COR-L47 (cell line): ENCODE data around the gene SPDYC.

Experiments used
- DNase-seq: peaks from one replicate; lab custom pipeline; 2025; lab: John Stamatoyannopoulos, UW

Gene SPDYC

DNA sequence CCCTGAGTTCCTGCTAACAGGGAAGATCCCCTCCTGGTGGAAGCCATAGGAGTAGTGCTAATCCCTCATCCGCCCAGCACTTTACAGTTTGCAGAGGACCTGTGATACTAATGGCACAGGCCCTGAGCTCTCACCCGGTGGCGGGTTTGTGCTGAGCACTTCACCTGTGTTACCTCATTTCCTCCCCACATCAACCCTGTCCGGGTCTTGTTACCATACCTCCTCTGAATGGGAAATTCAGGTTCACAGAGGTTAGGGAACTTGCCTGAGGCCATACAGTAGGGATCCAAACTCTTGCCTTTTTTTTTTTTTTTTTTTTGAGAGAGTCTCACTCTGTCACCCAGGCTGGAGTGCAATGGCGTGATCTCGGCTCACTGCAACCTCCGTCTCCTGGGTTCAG, 36.9 kb downstream of the SPDYC start:
- DNase-seq, result no peak

DNA sequence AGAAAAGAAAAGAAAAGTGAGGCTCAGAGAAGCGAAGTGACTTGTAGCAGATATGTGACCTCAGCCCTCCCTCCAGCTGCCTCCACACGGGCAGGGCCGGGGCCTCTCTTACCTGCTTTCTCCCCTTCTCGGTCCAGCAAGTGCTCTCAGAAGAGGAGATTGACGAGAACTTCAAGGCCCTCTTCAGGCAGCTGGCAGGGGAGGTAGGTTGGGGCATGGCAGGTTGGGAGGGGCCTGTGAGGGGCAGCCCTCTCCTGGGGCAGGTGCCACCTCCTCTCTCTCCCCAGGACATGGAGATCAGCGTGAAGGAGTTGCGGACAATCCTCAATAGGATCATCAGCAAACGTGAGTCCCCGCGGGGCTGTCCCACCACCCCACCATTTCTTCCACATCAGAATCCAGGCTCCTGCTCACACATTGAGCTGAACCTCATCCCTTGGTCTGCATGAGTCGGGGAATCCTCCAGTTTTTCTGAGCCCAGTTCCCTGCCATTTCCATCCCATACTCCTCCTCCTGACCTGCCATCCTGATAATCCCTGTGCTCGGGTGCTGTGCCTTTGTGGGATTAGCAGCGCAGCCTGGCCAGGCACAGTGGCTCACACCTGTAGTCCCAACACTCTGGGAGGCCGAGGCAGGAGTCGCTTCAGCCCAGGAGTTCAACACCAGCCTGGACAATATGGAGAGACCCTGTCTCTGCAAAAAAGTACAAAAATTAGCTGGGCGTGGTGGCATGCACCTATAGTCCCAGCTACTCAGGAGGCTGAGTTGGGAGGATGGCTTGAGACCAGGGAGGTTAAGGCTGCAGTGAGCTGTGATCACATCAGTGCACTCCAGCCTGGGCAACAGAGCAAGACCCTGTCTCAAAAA, 38.1 kb downstream of the SPDYC start:
- DNase-seq, result no peak

- no peak for DNase-seq
These were observed 39.0 kb downstream of the SPDYC start for GRCh38 chr11:65208785-65209710.

DNA sequence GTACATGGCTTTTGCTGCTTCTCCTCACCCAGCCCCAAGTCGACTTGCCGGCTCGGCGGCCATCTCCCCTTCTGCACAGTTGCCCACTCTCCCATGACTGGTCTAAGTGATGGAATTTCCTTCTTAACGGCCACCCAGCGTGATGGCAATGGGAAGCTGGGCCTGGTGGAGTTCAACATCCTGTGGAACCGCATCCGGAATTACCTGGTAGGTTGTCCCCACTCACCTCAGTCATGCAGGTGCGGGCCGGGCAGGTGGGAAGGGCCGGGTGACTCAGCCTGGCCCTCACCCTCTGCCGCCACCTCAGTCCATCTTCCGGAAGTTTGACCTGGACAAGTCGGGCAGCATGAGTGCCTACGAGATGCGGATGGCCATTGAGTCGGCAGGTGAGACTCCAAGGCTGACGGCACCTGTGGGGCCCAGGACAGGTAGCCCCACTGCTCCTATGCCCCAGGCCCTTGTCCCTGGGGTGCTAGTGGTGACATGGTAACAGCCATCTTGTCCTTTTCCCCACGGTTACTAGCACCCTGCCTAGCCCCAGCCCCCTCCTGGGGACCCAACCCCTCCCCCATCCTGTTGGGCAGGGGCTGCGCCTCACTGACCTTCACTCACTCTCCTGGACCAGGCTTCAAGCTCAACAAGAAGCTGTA, 39.8 kb downstream of the SPDYC start:
- no peak for DNase-seq

DNA sequence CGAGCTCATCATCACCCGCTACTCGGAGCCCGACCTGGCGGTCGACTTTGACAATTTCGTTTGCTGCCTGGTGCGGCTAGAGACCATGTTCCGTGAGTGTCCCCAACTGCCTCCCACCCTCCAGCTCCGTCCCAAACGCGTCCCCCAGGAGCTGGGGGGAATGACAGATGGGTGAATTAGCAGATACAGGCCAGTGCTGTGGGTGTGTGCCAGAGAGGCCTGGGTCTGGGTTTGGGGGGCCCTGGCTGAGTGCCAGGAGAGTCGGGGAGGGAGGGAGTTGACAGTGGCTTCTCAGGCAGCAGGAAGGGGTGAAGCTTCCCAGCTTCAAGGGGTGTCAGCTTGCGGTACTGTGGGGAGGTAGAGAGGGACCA, 40.3 kb downstream of the SPDYC start:
- DNase-seq, result no peak

- DNase-seq, result no peak
These were observed 40.7 kb downstream of the SPDYC start for GRCh38 chr11:65210748-65211147.

DNA sequence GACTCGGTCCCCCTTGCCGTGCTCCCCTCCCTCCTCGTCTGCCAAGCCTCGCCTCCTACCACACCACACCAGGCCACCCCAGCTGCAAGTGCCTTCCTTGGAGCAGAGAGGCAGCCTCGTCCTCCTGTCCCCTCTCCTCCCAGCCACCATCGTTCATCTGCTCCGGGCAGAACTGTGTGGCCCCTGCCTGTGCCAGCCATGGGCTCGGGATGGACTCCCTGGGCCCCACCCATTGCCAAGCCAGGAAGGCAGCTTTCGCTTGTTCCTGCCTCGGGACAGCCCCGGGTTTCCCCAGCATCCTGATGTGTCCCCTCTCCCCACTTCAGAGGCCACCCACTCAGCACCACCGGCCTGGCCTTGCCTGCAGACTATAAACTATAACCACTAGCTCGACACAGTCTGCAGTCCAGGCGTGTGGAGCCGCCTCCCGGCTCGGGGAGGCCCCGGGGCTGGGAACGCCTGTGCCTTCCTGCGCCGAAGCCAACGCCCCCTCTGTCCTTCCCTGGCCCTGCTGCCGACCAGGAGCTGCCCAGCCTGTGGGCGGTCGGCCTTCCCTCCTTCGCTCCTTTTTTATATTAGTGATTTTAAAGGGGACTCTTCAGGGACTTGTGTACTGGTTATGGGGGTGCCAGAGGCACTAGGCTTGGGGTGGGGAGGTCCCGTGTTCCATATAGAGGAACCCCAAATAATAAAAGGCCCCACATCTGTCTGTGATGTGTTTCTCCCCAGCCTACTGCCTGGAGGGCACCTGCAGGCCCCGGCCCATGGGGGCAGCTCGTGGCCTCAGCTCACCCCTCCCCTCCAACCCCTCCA, 41.5 kb downstream of the SPDYC start:
- DNase-seq, result no peak

DNA sequence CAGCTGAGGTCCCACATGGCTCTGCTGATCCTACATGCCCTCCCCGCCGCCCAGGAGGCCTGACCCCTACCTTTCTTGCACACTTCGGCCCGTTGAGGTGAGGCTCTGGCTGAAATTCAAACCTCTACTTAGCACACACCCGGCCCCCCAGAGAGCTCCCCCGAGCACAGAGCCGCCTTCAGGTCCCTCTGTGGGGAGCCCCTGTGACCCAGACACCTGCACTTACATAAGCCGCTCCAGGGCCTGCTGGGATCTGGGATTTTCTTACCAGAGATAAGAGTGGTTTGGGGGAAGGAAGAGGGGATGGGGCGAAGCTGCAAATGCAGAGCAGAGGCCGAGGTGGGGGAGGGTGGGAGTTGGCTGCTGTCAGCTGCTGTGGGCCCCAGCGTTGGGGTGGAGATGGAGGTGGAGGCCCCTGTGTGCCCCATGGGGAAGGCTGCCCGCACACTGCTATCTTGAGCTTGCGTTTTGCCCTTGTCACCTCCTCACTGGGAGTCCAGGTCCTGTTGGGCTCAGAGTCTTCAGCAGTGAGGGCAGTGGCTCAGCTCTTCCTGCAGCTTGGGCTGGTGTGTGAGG, 42.3 kb downstream of the SPDYC start:
- no peak for DNase-seq

GRCh38 chr11:65213322-65214211, 43.5 kb downstream of the SPDYC start:
- no peak for DNase-seq

DNA sequence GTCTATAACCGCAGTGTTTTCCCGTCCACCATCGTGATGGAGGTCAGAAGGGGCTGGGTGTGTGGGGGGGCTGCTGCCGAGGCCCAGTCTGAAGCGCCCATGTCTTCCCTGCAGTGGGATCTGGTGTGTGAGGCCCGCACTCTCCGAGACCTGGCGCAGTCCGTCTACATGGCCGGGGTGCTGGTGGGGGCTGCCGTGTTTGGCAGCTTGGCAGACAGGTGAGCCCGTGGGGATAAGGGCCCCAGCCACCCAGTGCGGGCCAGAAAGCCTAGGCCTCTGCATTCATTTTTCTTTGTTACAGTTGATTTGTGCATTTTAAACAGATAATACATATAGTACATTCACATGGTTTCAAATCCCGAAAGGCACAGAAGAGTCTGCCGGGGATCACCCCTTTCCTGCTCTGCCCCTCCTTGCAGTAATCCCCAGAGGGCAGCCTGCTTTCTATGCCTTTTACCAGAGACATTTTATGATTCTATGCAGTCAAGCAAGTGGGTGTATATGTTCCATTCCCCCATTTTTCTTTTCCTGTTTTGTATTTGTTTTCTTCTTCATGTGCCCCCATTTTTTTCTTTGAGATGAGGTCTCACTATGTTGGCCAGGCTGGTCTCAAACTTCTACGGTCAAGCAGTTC, 44.3 kb downstream of the SPDYC start:
- no peak for DNase-seq

DNA sequence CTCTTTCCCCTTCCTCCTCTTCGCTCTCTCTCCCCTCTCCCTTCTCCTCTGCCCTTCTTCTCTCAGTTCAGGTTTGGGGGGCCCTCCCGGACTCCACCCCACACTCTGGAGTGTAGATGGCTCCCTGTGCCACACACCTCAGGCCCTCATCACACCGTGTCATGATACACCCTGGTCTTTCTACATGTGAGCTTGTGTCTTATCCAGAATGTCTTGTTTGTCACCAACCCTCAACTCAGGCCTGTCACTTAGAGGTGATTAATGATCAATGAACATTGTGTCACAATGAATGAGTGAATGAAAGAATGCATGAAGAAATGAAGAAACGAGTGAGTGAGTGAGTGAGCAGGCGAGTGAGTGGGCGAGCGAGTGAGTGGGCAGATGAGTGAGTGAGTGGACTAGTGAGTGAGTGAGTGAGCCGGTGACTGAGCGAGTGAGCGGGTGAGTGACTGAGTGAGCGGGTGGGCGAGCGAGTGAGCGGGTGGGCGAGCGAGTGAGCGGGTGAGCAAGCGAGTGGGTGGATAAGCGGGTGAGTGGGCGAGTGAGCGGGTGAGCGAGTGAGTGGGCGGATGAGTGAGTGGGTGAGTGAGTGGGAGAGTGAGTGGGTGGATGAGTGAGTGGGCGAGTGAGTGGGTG, 45.5 kb downstream of the SPDYC start:
- DNase-seq, result no peak

- no peak for DNase-seq
These were observed 46.8 kb downstream of the SPDYC start for GRCh38 chr11:65216830-65217229.

DNA sequence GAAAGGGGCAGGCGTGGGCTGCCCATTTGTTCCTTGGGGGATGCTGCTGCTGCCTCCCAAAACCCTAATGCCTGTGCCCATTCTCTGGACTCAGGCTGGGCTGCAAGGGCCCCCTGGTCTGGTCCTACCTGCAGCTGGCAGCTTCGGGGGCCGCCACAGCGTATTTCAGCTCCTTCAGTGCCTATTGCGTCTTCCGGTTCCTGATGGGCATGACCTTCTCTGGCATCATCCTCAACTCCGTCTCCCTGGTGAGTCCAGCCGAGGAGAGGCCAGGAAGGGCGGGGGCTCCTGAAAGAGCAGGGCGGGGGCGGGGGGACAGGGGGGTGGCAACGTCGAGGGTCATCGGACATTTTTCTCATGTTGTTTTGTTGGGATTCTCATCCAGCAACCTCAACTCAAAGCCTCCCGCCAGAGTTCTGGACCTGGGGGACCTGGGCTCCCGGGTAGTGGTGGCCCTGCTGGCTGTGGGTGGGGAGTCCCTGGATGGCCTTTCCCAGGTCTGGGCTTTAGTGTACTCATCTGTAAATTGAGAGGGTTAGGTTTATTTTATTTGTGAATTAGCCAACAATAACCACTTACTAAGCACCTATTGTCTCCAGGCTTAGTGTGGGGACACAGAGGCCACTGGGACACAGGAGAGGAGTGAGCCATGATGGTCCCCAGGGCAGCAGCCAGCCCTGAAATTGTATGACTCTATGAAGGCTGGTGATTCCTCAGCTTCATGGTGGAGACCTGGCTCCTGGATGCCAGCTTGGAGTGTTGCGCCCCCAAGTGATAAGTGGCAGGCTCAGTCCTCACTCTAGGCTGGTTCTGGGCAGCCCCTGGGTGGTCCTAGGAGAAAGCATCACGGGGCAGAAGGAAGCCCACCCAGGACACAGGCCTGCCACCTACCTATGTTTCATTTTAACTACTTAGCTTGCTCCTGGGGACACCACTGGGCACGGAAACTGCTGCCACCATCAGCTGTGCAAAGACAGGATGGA, 47.7 kb downstream of the SPDYC start:
- DNase-seq, result no peak

DNA sequence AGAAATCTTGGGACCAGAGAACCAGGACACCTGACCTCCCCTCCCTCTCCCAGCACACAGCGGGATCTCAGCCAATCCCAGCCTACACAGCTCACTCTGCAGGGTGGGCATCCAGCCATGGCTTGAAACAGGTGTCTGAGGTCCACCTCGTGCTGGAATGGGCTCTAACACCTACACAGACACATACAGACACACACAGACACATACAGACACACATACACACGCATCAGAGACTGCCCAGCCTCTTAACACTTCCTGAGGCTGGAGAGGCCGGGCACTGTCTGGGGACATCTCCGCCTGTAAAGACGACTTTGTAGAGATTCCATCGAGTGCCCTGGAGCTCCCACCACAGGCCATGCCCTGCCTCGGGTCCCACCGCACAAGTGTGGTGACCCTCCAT, 48.4 kb downstream of the SPDYC start:
- DNase-seq, result no peak

- no peak for DNase-seq
These were observed 49.8 kb downstream of the SPDYC start for GRCh38 chr11:65219930-65220213.

- no peak for DNase-seq
These were observed 51.0 kb downstream of the SPDYC start for GRCh38 chr11:65221026-65221425.
